8988T (cell line): Measurements from ENCODE around the gene ATAD2B.
"Not testable (repeated sequence)": the region's sequence is repeated elsewhere in the genome, so short reads cannot be mapped to it uniquely, and the experiment has no call there.

Experiments used
- DNase-seq: peaks from one replicate; pipeline ENCODE4 v3.0.0; 2011

The ATAD2B gene

DNA sequence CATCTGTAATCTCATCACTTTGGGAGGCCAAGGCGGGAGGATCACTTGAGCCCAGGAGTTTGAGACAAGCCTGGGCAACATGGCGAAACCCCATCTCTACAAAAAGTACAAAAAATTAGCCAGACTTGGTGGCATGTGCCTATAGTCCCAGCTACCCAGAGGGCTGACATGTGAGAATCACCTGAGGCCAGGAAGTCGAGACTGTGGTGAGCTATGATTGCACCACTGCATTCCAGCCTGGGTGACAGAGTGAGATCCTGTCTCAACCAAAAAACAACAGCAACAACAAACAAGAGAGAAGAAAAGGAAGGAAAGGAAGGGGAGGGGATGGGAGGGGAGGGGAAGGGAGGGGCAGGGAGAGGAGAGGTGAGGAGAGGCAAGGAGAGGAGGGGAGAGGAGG, 203.9 kb downstream of the ATAD2B start:
- DNase-seq: not testable (repeated sequence)

- no peak for DNase-seq
These were observed 204.7 kb downstream of the ATAD2B start for GRCh38 chr2:23722255-23722654.

DNA sequence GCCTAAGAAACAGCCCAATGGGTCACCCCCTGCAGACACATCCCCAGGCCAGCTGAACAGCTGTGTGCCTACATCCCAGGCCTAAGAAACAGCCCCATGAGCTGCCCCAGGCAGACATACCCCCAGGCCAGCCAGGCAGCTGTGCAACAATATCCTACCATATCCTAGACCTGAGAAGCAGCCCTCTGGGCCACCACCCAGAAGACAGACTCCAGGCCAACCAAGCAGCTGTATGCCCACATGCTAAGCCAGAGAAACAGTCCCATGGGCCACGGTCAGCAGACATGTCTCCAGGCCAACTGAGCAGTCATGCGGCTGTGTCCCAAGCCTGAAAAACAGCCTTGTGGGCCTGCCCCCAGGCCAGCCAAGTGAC, 205.5 kb downstream of the ATAD2B start:
- no peak for DNase-seq

GRCh38 chr2:23720705-23721453, 206.0 kb downstream of the ATAD2B start:
- no peak for DNase-seq

- no peak for DNase-seq
These were observed 207.2 kb downstream of the ATAD2B start for GRCh38 chr2:23719716-23720115.

DNA sequence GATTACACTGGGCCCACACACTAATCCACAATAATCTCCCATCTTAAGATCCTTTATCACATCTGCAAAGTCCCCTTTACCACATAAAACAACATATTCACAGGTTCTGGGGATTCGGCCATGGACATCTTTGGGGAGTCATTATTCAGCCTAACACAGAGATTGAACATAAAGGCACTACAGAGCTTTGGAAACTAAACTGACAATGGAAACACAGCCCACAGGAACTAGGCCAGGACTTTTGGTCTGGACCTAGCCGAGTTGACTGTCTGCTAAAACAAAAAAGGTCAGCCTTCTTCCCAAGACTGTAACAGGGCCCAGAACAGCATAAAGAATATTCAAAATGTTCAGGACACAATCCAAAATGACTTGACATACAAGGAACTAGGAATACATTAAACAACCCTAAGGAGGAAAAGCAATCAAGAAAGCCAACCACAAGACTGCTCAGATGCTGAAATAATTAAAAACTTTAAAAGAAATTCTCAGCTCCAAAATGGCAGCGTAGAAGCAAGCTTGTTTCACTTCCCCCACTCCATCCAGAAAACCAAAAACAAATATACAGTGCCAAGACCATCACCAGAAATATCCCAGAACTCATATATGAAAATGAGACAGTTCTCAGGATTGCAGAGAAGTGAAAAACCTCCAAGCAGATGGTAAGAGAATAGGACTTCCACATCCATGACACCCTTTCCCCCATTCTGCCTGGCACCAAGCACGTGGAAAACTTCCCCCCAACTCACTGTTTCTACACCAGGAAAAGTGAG, 207.8 kb downstream of the ATAD2B start:
- no peak for DNase-seq

DNA sequence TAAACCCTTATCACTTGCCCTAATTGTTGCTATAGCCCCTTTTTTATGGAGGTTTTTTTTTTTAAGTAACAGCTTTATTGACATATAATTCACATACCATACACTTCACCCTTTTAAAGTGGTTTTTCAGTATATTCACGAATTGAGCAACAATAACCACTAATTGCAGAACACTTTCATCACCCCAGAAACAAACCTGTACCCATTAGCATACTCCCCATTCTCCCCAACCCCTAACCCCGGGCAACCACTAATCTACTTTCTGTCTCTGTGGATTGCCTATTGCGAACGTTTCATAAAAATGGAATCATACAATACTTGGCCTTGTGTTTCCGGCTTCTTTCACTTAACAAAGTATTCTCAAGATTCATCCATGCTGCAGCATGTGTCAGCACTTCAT, 213.6 kb downstream of the ATAD2B start:
- no peak for DNase-seq

- no peak for DNase-seq
These were observed 214.2 kb downstream of the ATAD2B start for GRCh38 chr2:23712756-23713151.

- no peak for DNase-seq
These were observed 214.8 kb downstream of the ATAD2B start for GRCh38 chr2:23711979-23712755.

GRCh38 chr2:23709311-23709710, 217.6 kb downstream of the ATAD2B start:
- no peak for DNase-seq

- no peak for DNase-seq
These were observed 218.2 kb downstream of the ATAD2B start for GRCh38 chr2:23708771-23709170.

- no peak for DNase-seq
These were observed 219.8 kb downstream of the ATAD2B start for GRCh38 chr2:23707096-23707495.

GRCh38 chr2:23706613-23707078, 220.3 kb downstream of the ATAD2B start:
- no peak for DNase-seq

GRCh38 chr2:23705771-23706612, 220.9 kb downstream of the ATAD2B start:
- no peak for DNase-seq

DNA sequence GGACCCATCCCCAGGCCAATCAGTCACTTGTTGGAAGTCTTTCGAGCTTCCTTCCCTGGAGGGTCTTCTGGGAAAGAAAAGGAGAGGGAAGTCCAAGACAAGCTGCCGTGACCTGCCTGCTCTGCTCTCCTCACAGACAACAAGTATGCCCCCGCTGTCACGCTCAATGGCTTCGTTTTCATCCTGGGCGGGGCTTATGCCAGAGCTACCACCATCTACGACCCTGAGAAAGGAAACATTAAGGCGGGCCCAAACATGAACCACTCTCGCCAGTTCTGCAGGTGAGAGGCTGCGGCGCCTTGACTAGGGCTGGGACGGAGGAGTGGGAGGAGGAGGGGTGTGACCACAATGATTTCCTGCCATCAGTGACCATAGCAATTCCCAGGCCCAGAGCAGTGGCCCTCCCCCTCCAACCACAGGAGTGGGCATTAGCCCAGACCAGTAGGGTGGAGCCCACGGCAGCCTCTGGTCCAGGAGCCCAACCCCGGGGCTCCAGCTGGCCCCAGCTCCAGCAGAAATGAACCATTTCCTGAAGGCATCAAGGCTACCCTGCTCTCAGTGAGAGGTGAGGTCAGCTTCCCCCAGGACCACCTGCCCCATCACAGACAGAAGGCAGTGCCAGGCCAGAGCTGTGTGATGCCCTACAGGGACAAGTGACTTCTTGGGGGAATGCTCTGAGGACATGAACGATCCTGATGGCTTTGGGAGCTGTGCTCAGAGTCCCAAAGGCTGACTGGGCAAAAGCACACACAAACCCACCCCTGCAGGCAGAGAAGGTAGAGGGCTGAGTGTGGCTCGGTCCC, 223.1 kb downstream of the ATAD2B start:
- no peak for DNase-seq

- DNase-seq: no peak
These were observed 223.8 kb downstream of the ATAD2B start for GRCh38 chr2:23703037-23703582.

DNA sequence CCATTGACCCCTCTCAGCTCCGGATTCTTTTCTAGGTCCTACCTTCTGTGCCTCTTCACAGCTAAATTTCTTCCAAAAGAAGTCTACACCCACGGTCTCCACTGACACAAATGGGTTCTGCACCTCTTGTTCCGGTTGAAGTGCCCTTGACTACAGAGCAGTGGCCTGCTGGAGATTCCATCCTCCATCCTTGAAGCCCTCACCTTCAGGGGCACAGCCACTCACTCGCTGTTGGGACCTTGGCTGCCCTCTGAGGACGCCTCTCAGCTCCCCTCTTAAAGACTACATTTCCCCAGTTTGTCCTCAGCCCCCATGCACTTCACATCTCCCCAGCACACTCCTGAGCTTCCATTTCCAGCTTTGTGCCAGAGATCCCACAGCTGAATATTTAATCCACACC, 226.3 kb downstream of the ATAD2B start:
- DNase-seq: no peak

GRCh38 chr2:23699580-23699925, 227.4 kb downstream of the ATAD2B start:
- DNase-seq: no peak

GRCh38 chr2:23698721-23699579, 228.0 kb downstream of the ATAD2B start:
- DNase-seq: no peak
